Stimulated activated CD4-positive, alpha-beta T cell treated with anti-CD3 and anti-CD28 coated beads, Interleukin-15, amount 100 ng/mL, for 1 hour (primary cell): ENCODE results near the gene SGMS1.
"Not testable (repeated sequence)": the region's sequence is repeated elsewhere in the genome, so short reads cannot be mapped to it uniquely, and the experiment has no call there.

Experiments used
- DNase-seq, 2 donors: peaks; one replicate each; pipeline ENCODE4 v3.0.0-alpha.2; 2020; ENCODE audit warnings: low read depth in 1 of 2, low spot score in 1 of 2

SGMS1 gene

DNA sequence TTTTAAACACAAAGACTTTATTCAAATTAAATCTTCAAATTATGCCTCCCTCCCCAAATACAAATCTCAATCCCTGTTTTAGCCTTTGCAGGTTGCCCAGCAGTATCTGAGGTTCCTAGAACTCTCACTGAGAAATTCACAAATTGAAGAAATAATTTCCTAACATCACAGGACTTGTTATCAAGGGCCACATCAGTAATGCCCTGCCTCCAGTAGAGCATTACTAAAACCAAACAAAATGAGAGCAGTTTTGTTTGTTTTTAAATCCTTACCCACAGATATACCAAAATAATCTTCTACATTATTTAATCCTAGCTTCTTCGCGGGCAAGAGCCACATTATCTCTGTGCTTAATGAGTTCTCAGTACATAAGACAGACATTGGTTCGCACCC lies 152.2 kb downstream of the SGMS1 start:
- no peak for DNase-seq

DNA sequence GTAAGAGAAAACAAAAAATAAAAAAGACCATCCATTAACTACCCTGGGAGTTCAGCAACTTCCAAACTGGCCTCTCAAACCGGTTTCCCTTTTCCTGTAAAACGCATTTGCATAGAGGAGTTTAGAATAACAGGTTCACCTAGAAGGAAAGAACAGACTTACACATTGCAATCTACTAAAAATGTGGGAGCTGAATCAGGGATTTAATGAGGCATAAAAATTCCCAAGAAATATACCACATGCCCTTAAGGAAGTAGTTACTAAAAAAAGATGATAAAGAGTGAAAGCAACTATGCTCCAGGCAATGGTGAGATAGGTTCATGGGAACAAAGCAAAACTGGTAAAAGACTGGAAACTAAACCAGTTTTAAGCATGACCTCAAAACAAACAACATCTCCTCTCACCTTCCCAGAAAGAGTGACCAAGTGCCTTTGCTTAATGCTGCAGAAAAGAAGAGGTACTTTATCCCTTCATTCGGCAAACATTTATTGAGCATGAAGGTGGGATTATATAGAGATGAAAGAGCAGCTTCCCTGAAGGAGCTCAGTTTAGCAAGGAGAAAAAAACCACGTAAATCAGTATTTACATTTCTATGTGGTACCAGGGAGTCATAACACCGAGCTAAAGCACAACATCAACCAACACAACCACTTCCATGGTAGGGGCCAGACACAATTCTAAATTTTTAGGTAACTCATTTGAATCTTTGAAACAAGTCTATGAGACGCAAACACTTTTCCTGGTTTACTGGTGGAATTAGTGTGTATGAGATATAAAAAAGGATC lies 152.8 kb downstream of the SGMS1 start:
- DNase-seq, result no peak

DNA sequence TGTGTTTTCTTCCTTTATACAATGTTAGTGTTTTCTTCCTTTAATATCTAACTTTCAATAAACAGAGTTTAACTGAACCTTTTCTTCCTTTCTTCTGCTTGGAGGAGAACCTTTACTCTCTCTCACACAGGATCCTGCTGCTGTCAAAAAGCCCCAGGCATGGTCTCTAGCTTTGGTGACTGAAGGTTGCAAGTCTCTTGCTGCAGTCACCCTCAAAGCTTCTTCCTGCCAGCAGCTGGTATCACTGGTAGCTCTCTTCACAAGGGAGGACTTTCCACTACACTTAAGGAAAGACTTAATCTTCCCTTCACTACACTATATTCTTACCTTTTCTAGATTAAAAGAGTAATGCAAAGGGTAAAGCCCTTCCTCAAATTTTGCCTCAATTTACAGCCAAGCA lies 153.4 kb downstream of the SGMS1 start:
- DNase-seq, result no peak

DNA sequence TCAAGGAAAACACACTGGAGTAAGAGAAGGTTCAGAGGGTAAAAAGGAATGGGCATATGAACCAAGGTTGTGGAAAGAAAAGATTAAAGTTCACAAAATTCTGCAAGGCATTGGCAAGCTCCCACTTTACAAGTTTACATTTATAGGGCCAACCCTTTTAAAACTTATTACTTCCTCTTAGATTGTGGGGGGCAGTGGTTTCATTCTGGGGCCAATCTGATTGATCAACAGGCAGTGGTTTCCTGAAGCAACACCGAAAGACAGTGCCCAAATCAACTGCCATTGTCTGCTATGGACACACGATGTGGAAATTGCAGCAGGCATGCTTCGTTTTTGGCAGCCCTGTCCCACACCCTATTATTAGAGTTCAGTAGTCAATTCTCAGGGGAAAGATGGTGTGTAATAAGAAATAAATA lies 154.0 kb downstream of the SGMS1 start:
- DNase-seq, result no peak

DNA sequence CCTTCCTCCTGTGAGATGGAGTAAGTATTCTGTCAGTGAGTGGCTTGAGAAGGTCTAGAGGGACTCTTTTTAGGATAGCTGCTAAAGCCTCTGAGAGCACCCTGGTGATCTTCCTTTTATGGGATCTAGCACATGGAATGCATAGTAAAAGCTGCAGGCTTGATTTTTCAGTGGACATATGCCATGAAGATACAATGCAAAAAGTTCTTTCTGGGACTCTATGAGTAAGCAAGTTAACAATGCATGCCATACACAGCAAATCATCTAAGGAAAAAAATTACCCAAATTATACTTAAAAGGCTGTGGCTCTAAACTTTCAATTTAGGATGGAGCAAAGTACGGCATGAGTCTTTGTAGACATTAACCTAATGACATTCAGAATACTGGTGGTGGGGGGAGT lies 154.5 kb downstream of the SGMS1 start:
- DNase-seq, result no peak

DNA sequence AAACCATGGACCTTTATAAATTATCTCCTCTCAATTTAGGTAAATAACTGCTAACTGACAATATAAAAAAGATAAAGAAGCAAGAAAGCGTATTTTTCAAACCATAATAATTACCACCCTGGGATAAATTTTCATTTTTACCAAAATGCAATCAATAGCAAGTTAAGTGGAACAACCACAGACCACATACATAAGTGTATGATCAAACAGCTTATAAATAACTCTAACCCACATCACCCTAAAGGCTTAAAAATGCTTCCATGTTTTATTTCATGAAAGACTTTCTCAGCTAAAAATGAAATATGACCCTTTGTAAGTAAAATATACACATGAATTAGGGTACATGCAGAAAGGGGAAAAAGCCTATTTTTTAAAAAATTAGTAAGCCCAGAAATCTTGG lies 156.5 kb downstream of the SGMS1 start:
- no peak for DNase-seq

DNA sequence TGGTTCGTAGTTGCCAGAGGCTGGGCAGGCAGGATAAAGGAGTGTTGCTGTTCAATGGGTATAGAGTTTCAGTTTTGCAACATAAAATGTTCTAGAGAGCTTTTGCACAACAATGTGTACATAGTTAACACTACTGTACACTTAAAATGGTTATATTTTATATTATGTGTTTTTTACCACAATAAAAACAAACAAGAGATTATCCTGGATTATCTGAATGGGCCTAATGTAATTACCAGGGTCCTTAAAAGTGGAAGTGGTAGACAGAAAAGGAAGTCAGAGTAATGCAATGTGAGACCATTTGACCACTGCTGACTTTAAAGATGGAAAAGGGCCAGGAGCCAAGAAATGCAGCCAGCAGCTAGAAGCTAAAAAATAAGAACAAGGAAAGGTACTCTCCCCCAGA lies 159.7 kb downstream of the SGMS1 start:
- no peak for DNase-seq

DNA sequence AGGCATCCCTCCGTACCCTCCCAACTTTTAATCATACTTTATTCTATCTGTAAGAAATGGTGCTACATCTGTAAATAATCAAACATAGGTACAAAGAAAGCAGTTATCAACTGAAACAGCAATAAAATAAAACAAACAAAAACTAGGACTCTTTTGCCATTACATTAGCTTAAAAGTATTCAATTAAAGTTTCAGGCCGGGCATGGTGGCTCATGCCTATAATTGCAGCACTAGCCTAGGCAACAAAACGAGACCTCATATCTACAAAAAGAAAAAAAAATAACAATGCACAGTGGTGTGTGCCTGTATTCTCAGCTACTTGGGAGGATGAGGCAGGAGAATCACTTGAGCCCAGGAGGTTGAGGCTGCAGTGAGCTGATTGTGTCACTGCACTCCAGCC lies 161.9 kb downstream of the SGMS1 start:
- no peak for DNase-seq

DNA sequence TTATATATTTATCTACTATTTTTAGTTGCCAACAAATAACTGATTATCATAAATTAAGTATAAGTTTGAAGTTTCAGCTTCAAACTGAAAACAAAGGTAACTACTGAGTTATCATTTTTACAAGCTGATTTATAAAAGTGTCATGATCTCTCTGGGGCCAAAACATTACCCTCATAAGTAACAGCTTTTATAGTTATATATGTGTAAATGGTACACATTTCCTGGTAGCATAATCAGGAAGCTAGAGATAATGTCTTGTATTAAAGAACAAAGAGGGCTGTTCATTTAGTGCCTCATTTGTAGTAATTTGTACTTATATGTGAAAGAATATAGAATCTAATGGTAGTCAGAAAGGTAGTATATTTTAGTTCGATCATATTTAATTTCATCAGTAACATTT lies 162.6 kb downstream of the SGMS1 start:
- no peak for DNase-seq

DNA sequence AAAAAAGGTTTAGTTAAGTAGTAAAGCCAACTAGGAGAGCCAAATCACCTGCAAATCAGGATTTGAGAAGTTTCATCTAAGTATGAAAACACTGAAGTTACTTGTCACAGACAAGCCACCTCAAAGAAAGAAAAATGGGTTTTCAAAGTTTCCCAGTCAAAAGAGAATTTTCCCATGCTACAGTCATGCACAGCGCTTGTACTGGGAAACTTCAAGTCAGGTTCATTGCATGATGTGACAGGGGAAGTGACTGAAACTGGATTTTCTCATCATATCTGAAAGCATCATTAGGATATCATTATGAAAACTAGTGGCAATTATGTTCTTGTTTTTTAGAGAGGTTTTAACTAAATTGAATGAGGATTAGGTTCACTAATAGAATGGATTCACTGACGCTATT lies 167.0 kb downstream of the SGMS1 start:
- no peak for DNase-seq

DNA sequence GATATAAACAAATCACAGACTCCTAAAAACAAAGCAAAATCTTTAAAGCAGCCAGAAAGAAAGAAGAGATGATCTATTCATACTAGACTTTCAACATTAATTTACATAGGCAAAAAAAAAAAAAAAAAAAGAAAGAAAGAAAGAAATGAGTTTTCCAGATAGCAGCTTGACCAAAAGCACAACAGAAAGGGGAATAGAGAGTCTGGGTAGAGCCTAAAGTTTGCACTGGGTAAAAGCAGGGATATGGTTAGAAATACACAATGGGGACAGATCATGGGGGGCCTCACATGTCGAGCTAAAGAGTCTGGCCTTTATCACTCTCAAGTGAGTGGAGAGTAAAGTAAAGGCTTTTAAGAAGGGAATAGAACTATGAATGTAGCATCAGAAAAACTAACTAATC lies 169.8 kb downstream of the SGMS1 start:
- DNase-seq, result no peak

DNA sequence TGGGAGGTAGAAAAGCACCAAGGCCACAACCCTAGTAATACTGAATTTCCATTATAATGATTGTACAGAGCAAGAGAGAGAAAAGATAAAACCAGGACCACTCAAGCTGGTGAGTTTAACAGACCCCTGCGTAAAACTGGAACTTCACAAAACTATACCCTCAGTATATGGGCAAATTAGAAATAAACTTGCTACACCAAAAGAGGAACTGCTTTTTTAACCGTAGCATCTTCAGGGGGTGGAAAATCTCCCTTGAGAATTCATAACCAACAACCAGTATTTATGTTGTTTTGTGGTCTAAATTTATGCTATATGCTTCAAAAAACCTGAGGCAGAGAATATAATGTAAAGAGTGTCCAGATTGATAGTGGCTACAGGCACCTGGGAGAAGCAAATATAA lies 171.2 kb downstream of the SGMS1 start:
- no peak for DNase-seq

DNA sequence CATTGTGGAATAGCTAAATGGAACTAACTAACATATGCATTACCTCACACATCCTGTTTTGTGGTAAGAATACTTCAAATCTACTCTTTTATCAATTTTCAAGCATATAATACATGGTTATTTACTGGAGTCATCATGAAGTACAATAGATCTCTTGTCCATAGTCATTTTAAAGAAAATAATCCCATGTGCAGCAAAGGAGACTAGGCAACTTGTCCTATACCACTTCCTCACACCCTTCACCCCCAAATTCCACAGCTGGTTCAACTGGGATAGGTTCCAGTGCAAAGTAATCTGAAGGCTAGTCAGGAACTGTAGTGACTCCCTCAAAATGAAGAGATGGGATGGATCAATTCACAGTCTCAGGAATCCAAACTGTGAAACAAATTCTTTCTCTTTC lies 176.1 kb downstream of the SGMS1 start:
- no peak for DNase-seq

DNA sequence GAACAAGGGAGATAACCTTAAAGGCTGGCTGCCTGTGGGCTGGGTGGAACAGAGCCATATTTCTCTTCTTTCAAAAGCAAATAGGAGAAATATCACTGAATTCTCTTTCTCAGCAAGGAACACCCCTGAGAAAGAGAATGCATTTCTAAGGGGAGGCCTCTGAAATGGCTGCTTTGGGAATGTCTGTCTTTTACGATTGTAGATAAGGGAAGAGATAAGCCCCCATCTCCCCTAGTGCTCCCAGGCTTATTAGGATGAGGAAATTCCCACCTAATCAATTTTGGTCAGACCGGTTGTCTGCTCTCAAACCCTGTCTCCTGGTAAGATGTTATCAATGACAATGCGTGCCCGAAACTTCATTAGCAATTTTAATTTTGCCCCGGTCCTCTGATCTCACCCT lies 178.0 kb downstream of the SGMS1 start:
- not testable (repeated sequence) for DNase-seq

DNA sequence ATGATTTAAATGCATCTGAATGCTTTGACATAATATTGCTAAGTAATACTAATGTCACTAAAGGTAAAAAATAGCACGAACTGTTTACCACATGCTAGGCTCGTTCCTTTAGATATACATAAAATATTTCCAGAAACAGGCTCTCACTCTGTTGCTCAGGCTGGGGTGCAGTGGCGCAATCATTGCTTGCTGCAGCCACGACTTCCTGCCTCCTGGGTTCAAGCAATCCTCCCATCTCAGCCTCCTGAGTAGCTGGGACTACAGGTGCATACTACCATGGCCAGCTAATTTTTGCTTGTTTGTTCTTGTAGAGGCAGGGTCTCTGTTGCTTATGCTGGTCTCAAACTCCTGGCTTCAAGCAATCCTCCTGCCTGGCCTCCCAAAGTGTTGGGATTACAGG lies 183.3 kb downstream of the SGMS1 start:
- no peak for DNase-seq

DNA sequence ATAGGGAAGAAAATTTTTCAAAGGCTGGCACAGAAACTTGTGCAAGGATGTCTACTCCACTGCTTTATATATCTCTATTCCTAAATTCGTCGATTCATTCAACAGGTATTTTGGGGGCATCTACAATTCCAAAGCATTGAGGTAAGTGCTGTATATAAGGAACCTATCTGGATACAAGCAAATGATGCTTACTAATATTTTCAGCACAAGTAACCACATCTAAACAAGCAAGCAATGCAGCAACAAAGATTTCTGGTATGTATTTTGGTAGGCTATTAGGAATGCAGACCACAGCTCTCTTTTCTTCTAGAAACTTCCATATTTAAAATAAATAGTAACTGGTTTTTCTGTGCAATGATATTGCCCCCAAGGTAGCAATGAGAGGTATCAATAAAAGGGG lies 183.9 kb downstream of the SGMS1 start:
- DNase-seq, result no peak

DNA sequence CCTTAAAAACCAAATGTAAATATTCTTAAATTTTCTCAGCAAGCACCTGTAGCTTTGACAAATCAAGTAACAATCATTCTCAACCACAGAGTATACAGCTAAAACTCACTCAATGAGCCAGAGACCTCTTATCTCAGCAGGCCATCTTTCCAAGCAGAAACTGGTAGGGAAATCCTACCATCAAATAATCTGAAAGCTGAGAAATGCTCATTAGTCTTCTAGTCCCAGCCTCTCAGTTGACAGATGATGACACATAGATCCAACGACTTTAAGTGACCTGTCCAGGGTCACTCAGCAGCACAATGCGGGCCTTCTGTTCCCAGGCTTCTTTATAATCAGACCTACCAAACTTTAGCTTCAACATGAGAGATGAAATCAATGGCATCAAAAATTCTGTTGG lies 184.6 kb downstream of the SGMS1 start:
- DNase-seq, result no peak

DNA sequence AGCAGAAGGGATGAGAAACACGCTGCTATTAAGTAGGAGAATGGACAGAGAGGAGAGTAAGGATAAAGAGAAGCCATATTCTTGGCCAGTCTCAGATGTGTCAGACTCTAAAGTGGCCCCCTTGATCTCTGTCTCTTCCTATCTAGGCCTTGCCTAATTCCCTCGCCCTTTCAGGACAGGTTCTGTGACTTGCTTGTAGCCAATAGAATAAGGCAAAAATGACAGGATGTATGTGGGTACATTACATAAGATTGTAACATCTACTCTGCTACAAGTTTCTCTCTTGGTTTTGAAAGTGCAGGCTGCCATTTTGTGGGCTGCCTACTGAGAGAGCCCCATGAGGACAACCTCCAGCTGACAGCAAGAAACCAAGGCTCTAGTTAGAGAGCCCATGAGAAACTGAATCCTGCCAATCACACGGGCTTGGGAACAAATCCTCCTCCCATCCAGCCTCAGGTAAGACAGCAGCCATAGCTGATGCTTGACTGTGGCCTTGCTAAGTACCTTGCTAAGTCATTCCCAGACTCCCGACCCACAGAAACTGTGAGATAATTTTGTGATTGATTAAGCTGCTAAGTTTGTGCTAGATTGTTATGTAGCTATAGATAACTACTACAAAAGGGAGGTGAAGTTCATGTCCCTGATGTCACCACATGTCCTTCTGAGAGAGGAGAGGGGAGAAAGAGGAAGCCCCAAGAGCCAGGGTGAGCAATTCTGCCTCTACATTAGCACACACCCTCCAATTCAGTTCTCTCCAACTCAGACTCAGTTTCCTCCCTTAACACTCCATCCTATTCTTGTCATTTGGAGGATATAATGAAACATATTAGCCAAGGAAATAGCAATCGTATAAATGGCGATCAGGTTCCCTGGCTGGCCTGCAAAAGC lies 185.5 kb downstream of the SGMS1 start:
- no peak for DNase-seq

DNA sequence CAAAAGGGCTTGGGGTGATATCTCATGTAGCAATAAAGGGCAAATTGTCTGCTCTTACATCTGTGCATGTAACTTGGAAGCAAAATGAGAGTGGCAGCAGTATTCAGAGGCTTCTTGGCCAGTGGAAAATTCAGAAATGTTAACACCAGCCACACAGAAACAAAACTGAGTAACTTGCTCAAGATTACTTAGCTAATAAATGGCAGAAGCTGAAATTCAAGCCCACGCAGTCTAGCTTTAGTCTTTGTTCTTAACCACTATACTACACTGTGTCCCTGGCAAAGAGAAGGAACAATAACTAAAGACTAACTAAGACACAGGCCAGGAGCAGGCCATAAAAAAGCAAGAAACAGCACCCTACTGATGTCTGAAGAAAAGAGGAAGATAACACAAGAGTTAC lies 186.5 kb downstream of the SGMS1 start:
- DNase-seq, result no peak

DNA sequence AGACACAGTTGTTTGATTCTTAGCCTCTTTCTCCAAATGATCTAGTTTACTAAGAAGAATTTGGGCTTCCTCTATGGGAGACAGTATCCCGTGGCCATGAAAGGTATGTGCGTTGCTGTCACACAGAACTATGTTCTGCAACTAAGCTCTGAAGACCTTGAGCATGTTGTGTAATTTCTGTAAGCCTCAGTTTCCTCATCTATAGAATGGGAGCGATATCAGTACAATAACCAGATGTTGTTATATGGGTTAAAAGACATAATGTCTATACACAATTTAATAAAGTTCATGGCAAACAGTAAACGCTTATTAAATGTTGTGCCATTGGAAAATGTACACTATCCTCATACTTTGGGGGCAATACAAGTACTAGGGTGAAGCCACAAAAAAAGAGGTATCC lies 187.0 kb downstream of the SGMS1 start:
- DNase-seq, result no peak

DNA sequence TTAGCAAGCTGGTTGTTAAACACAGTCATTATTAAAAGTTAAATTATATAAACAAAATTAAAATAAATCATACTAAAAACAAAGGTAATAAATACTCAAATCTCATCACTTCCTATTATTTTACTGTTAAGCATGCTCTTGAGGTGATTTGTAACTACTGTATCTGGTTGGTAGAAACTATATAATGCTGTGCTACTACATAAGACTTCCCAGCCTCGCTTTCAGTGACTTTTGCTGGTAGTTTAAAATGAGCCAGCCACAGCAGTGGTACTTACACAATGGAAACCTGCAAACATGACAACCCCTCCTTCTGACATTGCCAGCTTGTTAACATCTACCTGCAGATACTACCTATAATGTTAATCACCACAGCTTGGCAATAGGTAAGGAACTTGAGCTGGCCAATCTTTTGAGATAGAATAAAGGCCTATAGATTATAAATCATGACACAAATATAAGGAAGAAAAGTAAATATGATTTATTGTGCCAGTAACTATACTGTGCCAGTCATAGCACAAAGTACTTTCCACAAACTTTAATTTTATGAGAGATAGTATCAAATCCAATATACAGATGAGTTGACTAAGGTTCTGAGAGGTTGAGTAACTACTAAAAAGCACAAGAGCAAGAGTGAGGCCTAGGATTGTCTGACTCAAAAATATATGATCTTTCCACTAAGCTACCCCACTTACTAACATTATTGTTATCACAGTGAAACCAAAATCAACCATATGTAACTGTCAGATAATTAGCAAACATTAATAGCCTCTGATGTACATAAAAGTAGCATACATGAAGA lies 191.3 kb downstream of the SGMS1 start:
- no peak for DNase-seq

DNA sequence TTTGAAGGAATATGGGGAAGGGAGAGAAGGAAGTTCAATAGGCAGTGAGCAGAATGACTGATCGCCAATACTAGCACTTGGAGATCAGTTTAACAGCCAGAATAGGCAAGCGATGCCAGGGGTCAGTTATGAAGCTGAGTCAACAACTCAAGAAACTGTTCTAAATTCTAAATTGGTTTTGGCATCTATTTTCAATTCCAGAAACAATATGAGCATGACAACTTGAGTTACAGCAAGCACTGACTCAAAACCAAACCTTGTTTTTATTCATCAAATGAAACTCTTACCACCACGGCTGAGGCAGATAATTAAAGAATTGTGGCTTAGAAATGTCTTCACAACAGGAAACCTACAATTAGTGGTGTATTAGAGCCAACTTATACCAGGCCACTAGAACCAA lies 192.0 kb downstream of the SGMS1 start:
- no peak for DNase-seq
